GM18951 (cell line): ENCODE results near the gene PARM1.
A peak's percentile ranks its signal among the peaks of the same experiment; 100 is the strongest.

Source experiments
- POLR2A ChIP-seq: IDR thresholded peaks from 4 replicates; pipeline ENCODE4 v1.6.1; 2011; ENCODE audit warnings: mild to moderate bottlenecking; ENCODE audit not compliant: insufficient read length, insufficient read depth; ENCODE audit errors: extremely low read depth
- in situ Hi-C: fragments of 300-500 bp; cut with MboI; formaldehyde crosslinking; loops from one replicate; pipeline ENCODE4 v1.12.0; 2022; ENCODE audit warnings: low sequenced_read_pairs, mixed read lengths, inconsistent platforms; ENCODE audit not compliant: unreplicated experiment

The PARM1 gene, protein sequence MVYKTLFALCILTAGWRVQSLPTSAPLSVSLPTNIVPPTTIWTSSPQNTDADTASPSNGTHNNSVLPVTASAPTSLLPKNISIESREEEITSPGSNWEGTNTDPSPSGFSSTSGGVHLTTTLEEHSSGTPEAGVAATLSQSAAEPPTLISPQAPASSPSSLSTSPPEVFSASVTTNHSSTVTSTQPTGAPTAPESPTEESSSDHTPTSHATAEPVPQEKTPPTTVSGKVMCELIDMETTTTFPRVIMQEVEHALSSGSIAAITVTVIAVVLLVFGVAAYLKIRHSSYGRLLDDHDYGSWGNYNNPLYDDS

DNA sequence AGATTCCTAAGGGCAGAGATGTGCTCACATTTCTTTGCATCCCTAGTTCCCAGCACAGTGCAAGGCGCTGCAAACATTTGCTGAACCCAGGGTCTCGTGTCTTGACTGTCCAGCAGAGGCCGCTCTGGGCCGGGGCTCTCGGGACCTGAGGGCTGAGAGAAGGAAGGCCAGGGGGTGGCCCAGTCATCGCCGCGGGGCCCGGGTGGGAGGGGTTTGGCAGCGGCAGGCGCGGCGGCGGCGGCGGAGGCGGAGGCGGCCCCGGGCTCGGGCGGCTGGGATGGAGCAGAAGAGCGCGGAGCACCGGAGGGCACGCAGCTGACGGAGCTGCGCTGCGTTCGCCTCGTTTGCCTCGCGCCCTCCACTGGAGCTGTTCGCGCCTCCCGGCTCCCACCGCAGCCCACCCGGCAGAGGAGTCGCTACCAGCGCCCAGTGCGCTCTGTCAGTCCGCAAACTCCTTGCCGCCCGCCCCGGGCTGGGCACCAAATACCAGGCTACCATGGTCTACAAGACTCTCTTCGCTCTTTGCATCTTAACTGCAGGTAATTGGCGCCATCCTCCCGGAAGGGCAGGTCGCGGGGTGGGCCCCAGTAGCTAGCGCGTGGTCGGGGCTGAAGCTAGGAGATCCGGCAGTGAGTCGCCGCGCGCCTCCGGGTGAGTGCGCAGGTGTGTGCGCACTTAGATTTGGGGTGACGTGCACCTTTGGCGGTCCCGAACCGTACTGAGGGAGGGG is at the start of gene PARM1:
PARM1 (plus strand) TSS at position 285 of the 730 bp plus-strand sequence; CDS start at position 497, 212 bp downstream.
- in situ Hi-C loops, result no loop called here
- TF ChIP-seq POLR2A, result peak; percentile 61

DNA sequence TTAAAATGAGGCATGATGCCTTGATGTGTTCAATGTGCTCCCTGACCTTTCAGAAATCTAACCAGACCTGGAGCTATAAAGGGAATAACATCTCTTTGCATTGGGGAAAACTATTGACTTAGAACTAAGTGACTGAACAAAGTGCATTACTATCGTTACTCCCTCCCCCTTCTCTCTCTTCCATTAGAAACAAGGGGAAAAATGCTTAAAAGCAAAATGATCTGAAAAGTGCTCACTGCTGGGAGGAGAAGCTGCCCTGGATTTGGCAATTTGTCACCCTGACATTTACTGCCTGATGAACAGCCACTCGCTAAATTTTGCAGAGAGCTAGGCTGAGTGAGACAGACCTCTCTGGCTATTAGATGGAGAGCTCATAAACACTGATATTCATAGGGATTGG is 48.6 kb upstream of the PARM1 start:
- TF ChIP-seq POLR2A, result no peak
- in situ Hi-C loops, result no loop called here

DNA sequence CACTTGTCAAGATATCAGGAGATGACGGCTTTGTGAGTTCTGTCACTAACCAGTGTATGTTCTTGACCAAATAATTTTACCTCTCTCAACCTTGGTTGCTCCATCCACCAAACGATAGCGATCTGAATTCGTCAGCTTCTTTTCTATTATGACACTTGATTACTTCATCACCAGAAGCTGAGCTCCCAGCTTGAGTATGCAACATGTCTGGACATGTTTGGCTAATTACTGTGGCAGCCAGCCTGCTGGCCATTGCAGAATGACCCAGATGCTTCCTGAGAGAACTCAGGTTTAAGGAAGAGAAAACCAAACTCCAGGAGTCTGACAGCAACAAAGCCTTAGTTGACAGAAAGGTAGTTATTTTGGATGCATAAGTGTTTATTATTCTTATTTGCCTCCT is 46.4 kb upstream of the PARM1 start:
- no peak for TF ChIP-seq POLR2A

DNA sequence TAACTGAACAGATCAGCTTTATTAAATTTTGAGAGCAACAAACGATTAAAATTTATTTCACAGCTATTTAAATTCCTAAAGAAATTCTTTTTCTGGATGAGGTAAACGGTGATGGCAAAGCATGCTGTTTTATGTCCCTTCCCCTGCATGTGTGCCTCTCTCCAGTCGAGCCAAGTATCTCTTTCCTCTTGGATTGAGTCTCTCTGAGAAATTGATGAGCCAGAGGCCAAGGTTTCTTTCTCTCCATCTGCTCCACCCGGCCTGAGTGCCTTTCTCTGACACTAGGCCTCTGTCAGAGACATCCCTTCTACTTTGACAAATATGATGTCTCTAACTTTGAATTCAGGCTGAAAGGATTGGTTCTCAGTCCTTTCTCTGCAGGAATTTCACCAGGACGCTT is 42.6 kb upstream of the PARM1 start:
- TF ChIP-seq POLR2A, result no peak
- in situ Hi-C loops, result no loop called here

More for the DNA sequence above, 46.4 kb upstream of the PARM1 start:
- in situ Hi-C loops, result no loop called here

DNA sequence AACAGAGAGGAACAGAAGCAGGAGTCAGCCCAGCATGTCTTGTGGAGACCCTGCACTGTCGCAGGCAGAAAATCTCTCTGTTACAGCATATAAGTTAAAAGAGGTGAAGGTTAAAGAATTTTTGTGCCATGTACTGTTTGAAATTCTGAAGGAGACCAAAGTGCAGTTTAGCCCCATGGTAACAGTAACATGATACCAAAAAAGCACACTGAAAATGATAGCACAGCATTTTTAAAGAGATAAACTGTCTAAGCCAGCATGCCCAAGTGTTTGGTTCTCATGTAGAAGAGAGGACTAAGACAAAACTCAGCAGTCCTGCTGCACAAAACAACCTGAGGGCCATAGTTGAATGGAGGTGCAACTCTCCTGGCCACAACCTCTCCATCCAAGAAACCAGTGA is 41.9 kb upstream of the PARM1 start:
- in situ Hi-C loops, result no loop called here
- TF ChIP-seq POLR2A, result no peak

DNA sequence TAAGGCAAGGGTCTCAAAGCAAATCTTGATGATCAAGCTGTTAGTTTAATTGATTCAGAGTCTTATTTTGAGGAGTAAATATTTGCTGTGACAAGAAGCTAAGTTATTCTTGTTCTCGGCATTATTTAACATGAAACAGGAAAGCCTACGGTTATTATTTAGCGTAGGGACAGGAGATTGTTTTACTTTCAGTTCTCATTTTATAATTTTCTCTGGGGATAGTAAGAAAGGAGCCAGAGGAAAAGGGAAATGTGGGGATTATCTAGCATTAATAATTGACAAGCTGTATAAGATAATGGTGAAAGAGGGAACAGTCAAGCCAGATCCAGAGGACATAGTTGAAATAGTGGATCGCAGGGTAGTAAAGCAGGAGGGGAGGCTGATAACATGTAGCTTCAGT is 39.7 kb upstream of the PARM1 start:
- TF ChIP-seq POLR2A, result no peak
- in situ Hi-C loops, result no loop called here

DNA sequence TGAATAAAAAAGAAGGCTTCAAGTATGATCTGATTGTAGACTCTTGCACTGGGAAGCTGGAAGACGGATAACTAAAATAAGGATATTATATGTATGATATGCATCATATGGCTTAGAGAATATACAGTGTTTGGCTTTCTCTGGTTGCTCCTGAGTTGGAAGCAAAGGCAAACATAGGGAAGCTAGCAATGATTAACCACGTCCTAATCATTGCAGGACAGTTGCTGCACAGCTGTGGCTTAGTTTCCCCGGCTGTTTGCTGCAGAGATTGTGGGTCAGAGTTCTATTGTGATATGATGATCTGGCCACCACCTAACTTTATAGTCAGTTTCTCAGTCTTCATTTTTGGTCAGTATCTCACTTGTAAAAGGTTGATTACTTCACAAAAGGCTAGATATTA is 36.3 kb upstream of the PARM1 start:
- in situ Hi-C loops, result no loop called here
- TF ChIP-seq POLR2A, result no peak

DNA sequence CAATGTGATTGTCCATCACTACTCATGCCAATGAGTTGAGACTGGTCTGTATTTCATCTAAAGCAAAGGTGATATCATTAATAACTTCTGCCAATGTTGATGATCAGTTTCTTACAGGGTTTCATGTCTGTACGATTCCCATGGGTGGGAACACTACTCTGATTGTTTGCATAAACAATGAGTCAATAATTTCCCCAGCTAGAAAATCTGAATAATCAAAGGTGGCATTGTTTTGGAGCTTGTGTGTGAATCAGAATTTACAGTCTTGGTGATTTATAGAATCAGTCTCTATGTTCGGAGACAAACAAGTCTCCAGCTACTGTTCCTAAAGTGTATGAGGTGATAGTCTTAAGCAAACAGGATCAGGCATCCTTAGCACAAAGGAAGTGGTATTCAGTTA is 35.5 kb upstream of the PARM1 start:
- TF ChIP-seq POLR2A, result no peak
- in situ Hi-C loops, result no loop called here

DNA sequence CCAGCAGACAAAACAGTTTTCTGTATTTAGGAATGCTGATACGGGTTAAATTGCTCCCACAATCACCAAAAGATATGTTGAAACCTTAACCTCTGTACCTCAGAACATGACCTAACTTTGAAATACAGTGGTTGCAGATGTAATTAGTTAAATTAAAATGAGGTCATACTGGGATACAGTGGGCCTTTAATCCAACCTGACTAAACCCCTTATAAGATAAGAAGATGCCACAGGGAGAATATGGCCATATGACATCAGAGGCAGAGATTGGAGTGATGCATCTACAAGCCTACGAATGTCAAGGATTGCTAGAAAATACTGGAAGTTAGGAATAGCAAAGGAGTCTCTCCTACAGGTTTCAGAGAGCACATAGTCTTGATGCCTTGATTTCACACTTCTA is 32.1 kb upstream of the PARM1 start:
- no peak for TF ChIP-seq POLR2A
- in situ Hi-C loops, result no loop called here

DNA sequence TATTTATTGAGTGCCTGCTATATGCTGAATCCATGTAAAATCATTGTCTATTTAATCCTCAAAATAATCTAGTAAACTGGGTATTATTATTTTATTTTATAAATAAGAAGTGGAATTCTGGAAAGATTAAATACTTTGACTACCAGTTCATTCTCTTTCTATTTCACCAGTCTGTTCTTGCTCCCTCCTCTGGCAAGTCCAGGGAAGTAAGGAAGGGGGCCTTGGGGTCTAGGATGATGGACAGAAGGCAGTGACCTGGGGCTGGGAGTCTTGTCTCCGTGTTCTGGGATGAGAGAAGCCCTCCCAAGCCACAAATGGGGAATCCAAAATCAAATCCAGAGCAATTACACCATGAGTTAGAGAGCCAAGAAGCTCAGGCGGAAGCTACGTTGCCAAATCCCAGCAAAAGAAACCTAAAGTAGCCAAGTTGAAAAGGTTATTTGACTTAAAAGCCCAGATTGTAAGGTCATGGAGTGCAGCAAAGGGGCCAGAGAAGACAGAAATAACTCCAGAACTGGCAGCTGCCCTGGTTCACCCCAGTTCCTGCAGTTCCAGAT is 28.3 kb upstream of the PARM1 start:
- no peak for TF ChIP-seq POLR2A
- in situ Hi-C loops, result no loop called here

DNA sequence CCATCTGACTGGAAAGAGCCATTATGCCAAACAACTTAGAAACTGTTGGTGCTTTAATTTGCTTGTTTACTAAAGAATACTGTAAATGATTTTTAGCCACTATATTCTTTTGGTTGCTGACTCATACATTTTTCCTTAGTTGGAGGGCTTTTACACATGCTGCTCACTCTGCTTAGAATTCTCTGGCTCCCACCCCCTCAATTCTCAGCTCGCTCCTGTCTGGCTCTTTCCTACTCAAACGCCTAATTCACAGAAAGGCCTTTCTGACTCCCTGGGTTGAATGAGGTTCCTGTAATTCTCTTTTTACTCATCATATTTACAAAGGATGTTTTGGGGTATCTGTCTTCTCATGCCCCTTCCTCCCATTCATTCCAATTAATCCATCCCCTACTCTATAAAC is 26.1 kb upstream of the PARM1 start:
- TF ChIP-seq POLR2A, result no peak
- in situ Hi-C loops, result no loop called here

DNA sequence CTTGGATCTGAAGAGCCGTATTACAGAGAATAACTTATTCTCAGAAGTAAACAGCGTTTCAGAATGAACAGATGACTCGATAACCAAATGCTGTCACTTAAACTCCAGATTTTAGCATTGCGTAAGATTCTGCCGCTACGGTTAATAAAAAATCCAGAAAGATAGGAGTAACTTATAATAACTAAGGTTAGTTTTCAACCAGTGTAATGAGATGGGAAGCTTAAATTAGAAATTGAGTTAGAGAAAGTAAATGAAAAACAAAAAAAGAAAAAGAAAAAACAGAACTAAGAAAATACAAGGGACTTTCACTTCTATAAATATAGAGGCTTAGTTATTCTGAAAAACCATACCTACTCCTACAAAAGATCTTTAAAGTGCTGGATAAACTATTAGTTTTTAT is 13.1 kb upstream of the PARM1 start:
- in situ Hi-C loops, result no loop called here
- TF ChIP-seq POLR2A, result no peak

DNA sequence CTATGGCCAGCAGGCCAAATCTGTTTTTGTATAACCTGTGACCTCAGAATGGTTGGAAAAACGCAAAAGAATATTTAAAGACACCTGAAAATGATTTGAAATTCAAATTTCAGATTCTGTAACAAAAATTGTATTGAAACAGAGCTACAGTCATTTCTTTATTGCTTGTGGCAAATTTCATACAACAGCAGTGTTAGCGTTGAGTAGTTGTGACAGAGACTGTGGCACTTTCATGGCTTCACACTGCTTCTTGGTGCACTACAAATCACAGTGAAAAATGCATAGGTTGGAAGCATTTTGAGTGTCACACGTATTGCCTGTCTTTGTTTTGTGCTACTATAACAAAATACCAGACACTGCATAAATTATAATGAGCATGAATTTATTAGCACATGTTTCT is 12.2 kb upstream of the PARM1 start:
- no peak for TF ChIP-seq POLR2A

DNA sequence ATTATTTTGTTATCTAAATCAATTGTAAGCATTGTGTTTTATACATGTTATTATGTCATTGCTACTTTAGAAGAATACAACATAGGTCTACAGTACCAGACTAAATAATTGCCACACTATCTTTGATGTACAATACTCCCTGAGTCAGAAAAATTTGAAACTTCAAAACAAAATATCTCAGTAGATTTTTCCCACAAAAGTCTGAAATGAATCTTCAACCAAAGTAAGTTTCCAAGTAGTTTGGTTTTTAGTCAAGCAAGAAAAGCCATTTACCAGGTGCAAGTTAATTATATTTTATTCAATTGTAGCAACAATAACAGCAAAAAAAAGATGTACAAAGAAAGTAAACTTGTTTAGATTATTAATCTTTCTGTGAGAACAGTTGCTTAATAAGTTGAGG is 11.4 kb upstream of the PARM1 start:
- TF ChIP-seq POLR2A, result no peak
- in situ Hi-C loops, result no loop called here

More for the DNA sequence above, 12.2 kb upstream of the PARM1 start:
- in situ Hi-C loops, result no loop called here

DNA sequence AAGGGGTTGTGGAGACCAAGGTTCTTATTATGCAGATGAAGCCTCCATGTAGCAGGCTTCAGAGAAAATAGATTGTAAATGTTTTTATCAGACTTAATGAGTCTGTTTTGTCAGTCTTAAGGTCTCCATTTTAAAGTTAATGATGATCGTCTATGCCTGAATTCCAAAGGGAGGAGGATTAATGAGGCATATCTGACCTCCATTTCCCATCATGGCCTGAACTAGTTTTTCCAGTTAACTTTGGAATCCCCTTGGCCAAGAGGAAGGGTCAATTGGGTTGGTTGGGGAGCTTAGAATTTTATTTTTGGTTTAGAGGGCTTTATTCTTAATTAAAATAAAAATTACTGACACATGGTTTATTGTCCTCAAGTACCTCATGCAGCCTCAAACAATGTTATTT is 6.9 kb upstream of the PARM1 start:
- TF ChIP-seq POLR2A, result no peak

More for the DNA sequence above, 6.9 kb upstream of the PARM1 start:
- in situ Hi-C loops, result no loop called here
